ENCODE measurements around the gene MUSTN1.

The MUSTN1 gene

GRCh38 chr3:52810923-52811322, 23.9 kb downstream of the MUSTN1 start:
- Histone ChIP-seq H3K4me1 (ENCODE audit: insufficient read depth, low read length, poor library complexity, severe bottlenecking) (peaks cover 14% of the 10 kb centered on the region), H3F3A (ENCODE audit: low read depth) (no peaks in the 10 kb centered on the region), H3K4me2 (ENCODE audit: low read depth, low read length, poor library complexity, severe bottlenecking) (no peak overlapping the region), H3K9ac (ENCODE audit: low read depth, low read length, poor library complexity, severe bottlenecking) (no peak overlapping the region), H3K79me2 (ENCODE audit: insufficient read depth, low read length) (no peaks in the 10 kb centered on the region), H3K27me3 (ENCODE audit: insufficient read depth, low read length, poor library complexity, severe bottlenecking) (no peaks in the 10 kb centered on the region), H4K20me1 (ENCODE audit: insufficient read depth, low read length, poor library complexity, severe bottlenecking) (no peaks in the 10 kb centered on the region), H2AFZ (ENCODE audit: low read length) (no peak overlapping the region), H3K9me3 (ENCODE audit: insufficient read depth, low read depth, low read length) (no peaks in the 10 kb centered on the region), H3K9me2 (replicated peaks; ENCODE audit: low read depth, low read length) (no peaks in the 10 kb centered on the region), H3K36me3 (ENCODE audit: insufficient read depth, low read length) (no peaks in the 10 kb centered on the region), H3K4me3 (ENCODE audit: low read length, poor library complexity, severe bottlenecking) (no peak overlapping the region)
- no peak for TF ChIP-seq CTCF (conservative IDR thresholded peaks at IDR 0.05; ENCODE audit: low read length)
- TF ChIP-seq EZH2phosphoT487 (IDR thresholded peaks at IDR 0.05; ENCODE audit: borderline replicate concordance): no peak

GRCh38 chr3:52809662-52810377, 25.0 kb downstream of the MUSTN1 start:
- no peaks in the 10 kb centered on the region for H4K20me1 ChIP-seq (ENCODE audit: insufficient read depth, low read length, poor library complexity, severe bottlenecking)
- peak overlapping the region; percentile 1 for H3K9ac ChIP-seq (ENCODE audit: low read depth, low read length, poor library complexity, severe bottlenecking)
- H3F3A ChIP-seq (ENCODE audit: low read depth): no peaks in the 10 kb centered on the region
- H3K9me2 ChIP-seq (replicated peaks; ENCODE audit: low read depth, low read length): no peaks in the 10 kb centered on the region
- H3K36me3 ChIP-seq (ENCODE audit: insufficient read depth, low read length): no peaks in the 10 kb centered on the region
- H3K4me1 ChIP-seq (ENCODE audit: insufficient read depth, low read length, poor library complexity, severe bottlenecking): peaks cover 14% of the 10 kb centered on the region
- H3K79me2 ChIP-seq (ENCODE audit: insufficient read depth, low read length): no peaks in the 10 kb centered on the region
- H3K9me3 ChIP-seq (ENCODE audit: insufficient read depth, low read depth, low read length): no peaks in the 10 kb centered on the region
- no peak for TF ChIP-seq CTCF (conservative IDR thresholded peaks at IDR 0.05; ENCODE audit: low read length)
- no peak for TF ChIP-seq EZH2phosphoT487 (IDR thresholded peaks at IDR 0.05; ENCODE audit: borderline replicate concordance)
- no peak overlapping the region for H2AFZ ChIP-seq (ENCODE audit: low read length)
- H3K4me2 ChIP-seq (ENCODE audit: low read depth, low read length, poor library complexity, severe bottlenecking): peak overlapping the region; percentile 8
- no peaks in the 10 kb centered on the region for H3K27me3 ChIP-seq (ENCODE audit: insufficient read depth, low read length, poor library complexity, severe bottlenecking)
- H3K4me3 ChIP-seq (ENCODE audit: low read length, poor library complexity, severe bottlenecking): no peak overlapping the region

- Histone ChIP-seq H3K27me3 (ENCODE audit: insufficient read depth, low read length, poor library complexity, severe bottlenecking) (no peaks in the 10 kb centered on the region), H3K4me1 (ENCODE audit: insufficient read depth, low read length, poor library complexity, severe bottlenecking) (peaks cover 14% of the 10 kb centered on the region), H4K20me1 (ENCODE audit: insufficient read depth, low read length, poor library complexity, severe bottlenecking) (no peaks in the 10 kb centered on the region), H2AFZ (ENCODE audit: low read length) (no peak overlapping the region), H3K4me3 (ENCODE audit: low read length, poor library complexity, severe bottlenecking) (no peak overlapping the region), H3K79me2 (ENCODE audit: insufficient read depth, low read length) (no peaks in the 10 kb centered on the region), H3K36me3 (ENCODE audit: insufficient read depth, low read length) (no peaks in the 10 kb centered on the region), H3K9ac (ENCODE audit: low read depth, low read length, poor library complexity, severe bottlenecking) (peak overlapping the region; percentile 1), H3K9me3 (ENCODE audit: insufficient read depth, low read depth, low read length) (no peaks in the 10 kb centered on the region), H3F3A (ENCODE audit: low read depth) (no peaks in the 10 kb centered on the region), H3K9me2 (replicated peaks; ENCODE audit: low read depth, low read length) (no peaks in the 10 kb centered on the region), H3K4me2 (ENCODE audit: low read depth, low read length, poor library complexity, severe bottlenecking) (peak overlapping the region; percentile 8)
- TF ChIP-seq EZH2phosphoT487 (IDR thresholded peaks at IDR 0.05; ENCODE audit: borderline replicate concordance) (no peak), CTCF (conservative IDR thresholded peaks at IDR 0.05; ENCODE audit: low read length) (no peak)
Observed at GRCh38 chr3:52809149-52809548, 25.7 kb downstream of the MUSTN1 start.
